Bronchus fibroblast of lung (primary cell): ENCODE measurements around the gene ZBED5. TPM values are rescaled to one million over a fixed set of nuclear protein-coding genes. Genes with fewer than 3 reads are reported as not detected.

Experiments used
- total RNA-seq: library from RNA; depleted of rRNA; stranded (reverse); fragments of >200 nt; gene quantifications from 2 replicates; pipeline ENCODE4 v1.2.3, GENCODE V29; 2015

ZBED5 gene
- 16.9 and 19.5 TPM in 2 replicates for total RNA-seq

DNA sequence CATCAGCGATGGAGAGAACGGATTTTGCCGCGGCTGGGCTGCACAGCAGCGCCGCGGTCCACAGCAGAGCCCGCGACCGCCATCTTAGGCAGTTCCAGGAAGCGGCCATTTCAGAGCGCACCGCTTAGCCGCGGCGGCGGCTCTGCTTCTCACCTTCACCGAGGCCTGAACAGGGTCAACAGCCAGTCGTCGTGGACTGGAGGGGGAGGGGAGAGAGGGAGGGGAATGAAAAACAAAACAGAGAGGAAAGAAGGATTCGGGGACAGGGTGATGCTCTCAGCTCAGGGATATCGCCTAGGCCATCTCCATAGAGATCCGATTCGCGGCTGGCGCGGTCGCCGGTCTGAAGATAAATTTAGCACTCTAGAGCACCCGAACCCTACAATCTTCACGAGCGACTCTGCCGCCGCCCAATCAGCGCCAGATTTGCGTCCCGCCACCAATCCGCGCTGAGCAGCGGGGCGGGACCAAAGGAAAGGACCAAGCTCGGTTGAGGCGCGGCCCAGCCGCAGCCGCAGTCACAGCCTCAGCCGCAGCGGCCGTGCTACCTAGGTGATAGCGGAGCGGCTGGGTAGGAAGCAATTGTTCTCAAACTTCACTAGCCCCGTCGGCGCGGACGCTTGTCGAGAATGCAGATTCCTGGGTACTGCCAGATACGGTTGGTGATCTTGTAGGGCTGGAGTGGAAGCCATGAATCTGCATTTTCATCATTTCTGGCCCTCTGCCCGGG is at the start of gene ZBED5:
TSS of gene ZBED5 (minus strand) at position 345 of the 730 bp plus-strand sequence. CDS start 3,108 bp downstream, outside the sequence.

DNA sequence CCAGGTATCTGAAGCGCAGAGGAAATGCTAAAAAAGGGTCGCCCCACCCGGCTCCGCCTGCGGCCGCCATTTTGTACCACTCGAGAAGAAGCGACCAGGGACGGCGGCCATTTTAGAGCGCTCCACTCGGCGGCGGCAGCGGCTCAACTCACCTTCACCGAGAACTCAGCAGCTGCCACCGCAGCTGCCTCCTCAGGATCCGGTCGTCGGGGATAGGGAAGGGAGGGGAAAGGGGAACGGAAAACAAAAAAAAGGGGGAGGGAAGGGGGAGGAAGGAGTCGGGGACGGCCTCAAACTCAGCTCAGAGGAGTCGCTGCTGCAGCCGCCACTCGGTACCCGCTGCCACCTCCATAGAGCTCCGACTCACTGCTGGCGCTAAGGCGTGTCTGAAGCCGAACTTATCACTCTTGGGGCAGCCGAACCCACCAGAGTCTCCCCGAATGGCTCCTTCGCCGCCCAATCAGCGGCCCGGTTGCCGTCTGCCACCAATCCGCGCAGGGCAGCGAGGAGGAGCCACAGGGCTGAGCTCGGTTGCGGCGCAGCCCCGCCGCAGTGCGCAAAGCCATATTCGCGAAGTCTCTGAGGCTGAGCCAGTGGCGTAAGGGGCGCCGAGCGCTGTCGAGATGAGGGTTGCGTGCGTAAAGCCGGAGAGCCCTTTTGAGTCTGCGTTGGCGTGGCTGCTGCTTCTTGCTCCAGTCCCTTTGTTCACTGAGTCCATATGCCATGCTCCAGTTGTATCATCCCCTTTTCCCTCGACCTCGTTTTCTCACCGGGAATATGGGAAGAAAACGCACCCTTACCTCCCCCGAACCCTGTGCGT is 49.1 kb downstream of the ZBED5 start, which contains the start of gene EIF4G2:
TSS of gene EIF4G2 (minus strand) at position 374 of the 820 bp plus-strand sequence.

Other genes with a start within 250 kb of the ZBED5 start
- gene IRAG1, start 164.3 kb downstream of the ZBED5 start, total RNA-seq = 0.59 and 0.67 TPM in 2 replicates
- gene CTR9, start 106.8 kb downstream of the ZBED5 start, total RNA-seq = 15.6 TPM in 2 replicates
- 487 and 516 TPM in 2 replicates for gene EIF4G2, start 49.1 kb downstream of the ZBED5 start, total RNA-seq